GM18520 (cell line): ENCODE results near the gene EDA.

Experiments used
- ATAC-seq: cut with Tn5 transposase; IDR thresholded peaks from one replicate; pipeline ENCODE4 v1.9.1; 2021; ENCODE audit not compliant: unreplicated experiment

EDA gene

GRCh38 chrX:70054391-70054790 lies 438.5 kb downstream of the EDA start:
- ATAC-seq: no peak

- ATAC-seq: no peak
Observed at GRCh38 chrX:70062076-70062475, 446.2 kb downstream of the EDA start, which contains the start of gene OTUD6A. OTUD6A (plus strand) TSS chrX:70062457; CDS start chrX:70062525, 68 bp downstream.

- no peak for ATAC-seq
Observed at GRCh38 chrX:70062961-70063550, 447.1 kb downstream of the EDA start.

- no peak for ATAC-seq
Observed at GRCh38 chrX:70066646-70067045, 450.7 kb downstream of the EDA start.

GRCh38 chrX:70079297-70079696 lies 463.4 kb downstream of the EDA start:
- ATAC-seq: no peak

GRCh38 chrX:70079870-70080269 lies 464.0 kb downstream of the EDA start:
- ATAC-seq: no peak

- ATAC-seq: no peak
Observed at GRCh38 chrX:70082723-70083122, 466.8 kb downstream of the EDA start.

- no peak for ATAC-seq
Observed at GRCh38 chrX:70084592-70085240, 468.8 kb downstream of the EDA start.

GRCh38 chrX:70087857-70088630 lies 472.1 kb downstream of the EDA start:
- ATAC-seq: no peak

- ATAC-seq: no peak
Observed at GRCh38 chrX:70088751-70089150, 472.8 kb downstream of the EDA start.
